HCT116 (cell line): ENCODE data around the gene KIRREL3. TPM values are rescaled to one million over a fixed set of nuclear protein-coding genes. Genes with fewer than 3 reads are reported as not detected.

Source experiments
- ATAC-seq: fragments of 200-7000 bp; cut with Tn5 transposase; 2 replicates; pipeline ENCODE4 v1.9.1; 2020; ENCODE audit warnings: mild to moderate bottlenecking, moderate library complexity
- BruUV-seq: library from RNA; stranded (reverse); fragments of 400-500 nt; replicated peaks from 2 replicates; lab custom pipeline; 2021; lab: Mats Ljungman, UMichigan
- CTCF ChIA-PET: fragments of 300-600 bp; sonication (Branson Sonifier 250); formaldehyde crosslinking; loops from one replicate; lab custom pipeline; 2021; ENCODE audit warnings: antibody characterized with exemption; lab: Charles Lee
- POLR2A ChIA-PET: fragments of 300-600, 350-600 bp; sonication (Branson Sonifier 250); formaldehyde crosslinking; loops from one replicate; lab custom pipeline; 2021; ENCODE audit warnings: antibody characterized with exemption; lab: Charles Lee
- RAD21 ChIA-PET, 2 experiments: fragments of 300-600 bp; sonication (Branson Sonifier 250); formaldehyde crosslinking; loops; one replicate each; lab custom pipeline; 2023; ENCODE audit warnings: low total read pairs in 2 of 2; ENCODE audit not compliant: uncharacterized antibody in 2 of 2, unreplicated experiment in 2 of 2, low non-redundant PET in 1 of 2; lab: Charles Lee
- DNase-seq: peaks from one replicate; pipeline ENCODE4 v3.0.0-alpha.2; 2010; ENCODE audit warnings: low read depth, low spot score
- H2AFZ ChIP-seq: fragments of 200-600 bp; shearing (Covaris generic), sonication (generic); 2 replicates; pipeline ENCODE4 v1.6.1; 2017; ENCODE audit warnings: low read depth, mixed run types, mixed read lengths, antibody characterized with exemption, low read length; ENCODE audit not compliant: poor library complexity, severe bottlenecking
- H3K27ac ChIP-seq: 2 replicates; pipeline ENCODE4 v1.5.1; 2012; ENCODE audit warnings: low read depth, low read length
- H3K27me3 ChIP-seq: fragments of 200-600 bp; sonication (generic); 2 replicates; pipeline ENCODE4 v1.6.1; 2016; ENCODE audit warnings: mixed run types, low read length, mixed read lengths; ENCODE audit not compliant: insufficient read depth
- H3K36me3 ChIP-seq, 2 experiments: fragments of 200-500 bp in 1 of 2; fragments of 200-600 bp in 1 of 2; sonication (Bioruptor generic) in 1 of 2; sonication (generic) in 1 of 2; 2 replicates each; pipeline versions ENCODE4 v1.5.1 to v1.6.1; 2014 to 2016; ENCODE audit warnings: low read length in 2 of 2, inconsistent platforms in 1 of 2, mixed read lengths in 1 of 2, mixed run types in 1 of 2; ENCODE audit not compliant: insufficient read depth in 2 of 2, control insufficient read depth in 1 of 2
- H3K4me1 ChIP-seq, 2 experiments: fragments of 200-600 bp in 1 of 2; sonication (generic) in 1 of 2; 2 replicates each; pipeline versions ENCODE4 v1.5.1 to v1.6.1; 2012 to 2017; ENCODE audit warnings: low read length in 2 of 2, inconsistent platforms in 1 of 2, mild to moderate bottlenecking in 1 of 2, mixed read lengths in 1 of 2, mixed run types in 1 of 2, moderate library complexity in 1 of 2; ENCODE audit not compliant: insufficient read depth in 2 of 2, control insufficient read depth in 1 of 2
- H3K4me2 ChIP-seq: fragments of 200-600 bp; sonication (generic); 2 replicates; pipeline ENCODE4 v1.6.1; 2017; ENCODE audit warnings: mixed run types, low read length, mixed read lengths
- H3K4me3 ChIP-seq, 2 experiments: fragments of 200-600 bp in 1 of 2; sonication (generic) in 1 of 2; replicated peaks in 1 of 2; 2 replicates each; pipeline ENCODE4 v1.5.1; 2011 to 2016; ENCODE audit warnings: low read length in 2 of 2, control low read depth in 1 of 2, low read depth in 1 of 2, mild to moderate bottlenecking in 1 of 2, mixed read lengths in 1 of 2, mixed run types in 1 of 2
- H3K79me2 ChIP-seq: fragments of 200-600 bp; sonication (generic); 2 replicates; pipeline ENCODE4 v1.6.1; 2017; ENCODE audit warnings: mild to moderate bottlenecking, mixed run types, low read length, moderate library complexity, mixed read lengths; ENCODE audit not compliant: insufficient read depth
- H3K9ac ChIP-seq: fragments of 200-600 bp; sonication (generic); 2 replicates; pipeline ENCODE4 v1.6.1; 2016; ENCODE audit warnings: low read length, mixed read lengths
- H3K9me2 ChIP-seq: fragments of 200-600 bp; sonication (generic), shearing (Covaris generic); 2 replicates; pipeline ENCODE4 v1.6.1; 2017; ENCODE audit warnings: mixed run types, mild to moderate bottlenecking, moderate library complexity; ENCODE audit not compliant: insufficient read depth
- H3K9me3 ChIP-seq, 2 experiments: fragments of 200-500 bp in 1 of 2; fragments of 200-600 bp in 1 of 2; sonication (Bioruptor generic) in 1 of 2; sonication (generic) in 1 of 2; 2 replicates each; pipeline ENCODE4 v1.6.1; 2014 to 2017; ENCODE audit warnings: low read length in 2 of 2, mixed read lengths in 2 of 2, inconsistent platforms in 1 of 2, low read depth in 1 of 2, mild to moderate bottlenecking in 1 of 2, mixed run types in 1 of 2, moderate library complexity in 1 of 2; ENCODE audit not compliant: control insufficient read depth in 1 of 2, insufficient read depth in 1 of 2
- H4K20me1 ChIP-seq: fragments of 200-600 bp; sonication (generic), shearing (Covaris generic); 2 replicates; pipeline ENCODE4 v1.6.1; 2017; ENCODE audit warnings: mixed run types, mild to moderate bottlenecking, moderate library complexity; ENCODE audit not compliant: insufficient read depth
- ELF1 ChIP-seq: IDR thresholded peaks from 2 replicates; pipeline ENCODE4 v1.6.1; 2012; ENCODE audit warnings: low read depth, borderline replicate concordance
- FOSL1 ChIP-seq: IDR thresholded peaks from 2 replicates; pipeline ENCODE4 v1.6.1; 2012; ENCODE audit warnings: low read depth
- SP1 ChIP-seq: IDR thresholded peaks from 2 replicates; pipeline ENCODE4 v1.6.1; 2012; ENCODE audit warnings: low read depth
- TCF7L2 ChIP-seq: IDR thresholded peaks from 2 replicates; pipeline ENCODE4 v1.7.0; 2011; ENCODE audit warnings: borderline replicate concordance, inconsistent platforms; ENCODE audit not compliant: insufficient read depth, insufficient read length; ENCODE audit errors: extremely low read depth
- ZNF274 ChIP-seq: fragments of 200-500 bp; sonication (Bioruptor generic); IDR thresholded peaks from 2 replicates; pipeline ENCODE4 v1.6.1; 2014; ENCODE audit warnings: mild to moderate bottlenecking, low read depth, low read length, inconsistent platforms
- intact Hi-C: fragments of 100-400 bp; cut with micrococcal nuclease; formaldehyde crosslinking; loops from 2 replicates; pipeline ENCODE4 v1.10.0; 2022
- total RNA-seq: library from RNA; stranded (reverse); gene quantifications from one replicate; pipeline ENCODE4 v1.2.1, GENCODE V29; 2021; ENCODE audit not compliant: unreplicated experiment
- TF ChIP-seq, protein P1 (sequence below), 3 experiments: fragments of 200-600 bp in 1 of 3; sonication (generic) in 1 of 3; IDR thresholded peaks in 2 of 3; conservative IDR thresholded peaks in 1 of 3; 2 replicates each; pipeline ENCODE4 v1.5.1; 2012 to 2017; ENCODE audit warnings: low read depth in 2 of 3, low read length in 2 of 3, antibody characterized with exemption in 1 of 3, borderline replicate concordance in 1 of 3, control low read depth in 1 of 3, mild to moderate bottlenecking in 1 of 3, mixed read lengths in 1 of 3, mixed run types in 1 of 3, moderate library complexity in 1 of 3; ENCODE audit not compliant: insufficient read depth in 1 of 3

KIRREL3 gene
- total RNA-seq, 1 experiment from 2014 or later, result not detected

DNA sequence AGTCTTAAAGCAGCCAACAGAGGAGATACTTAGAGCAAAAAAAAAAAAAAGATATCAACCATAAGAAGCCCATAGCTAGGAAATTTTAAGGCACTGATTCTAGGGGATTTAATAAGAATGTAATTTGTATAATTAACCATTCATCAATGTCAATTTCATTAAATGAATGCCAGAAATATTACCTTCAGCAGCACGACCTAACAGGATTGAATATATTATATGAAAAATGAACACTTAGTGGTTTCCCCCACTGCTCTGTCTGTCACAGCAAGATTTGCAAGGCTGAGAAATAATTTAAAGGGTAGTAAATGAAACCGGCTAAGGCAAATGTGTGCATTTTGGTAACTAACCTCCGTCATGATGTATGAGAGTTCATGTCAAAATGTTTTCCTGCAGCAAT, 319.9 kb downstream of the KIRREL3 start (continued):
- no peak for TF ChIP-seq FOSL1
- TF ChIP-seq, protein P1, sequence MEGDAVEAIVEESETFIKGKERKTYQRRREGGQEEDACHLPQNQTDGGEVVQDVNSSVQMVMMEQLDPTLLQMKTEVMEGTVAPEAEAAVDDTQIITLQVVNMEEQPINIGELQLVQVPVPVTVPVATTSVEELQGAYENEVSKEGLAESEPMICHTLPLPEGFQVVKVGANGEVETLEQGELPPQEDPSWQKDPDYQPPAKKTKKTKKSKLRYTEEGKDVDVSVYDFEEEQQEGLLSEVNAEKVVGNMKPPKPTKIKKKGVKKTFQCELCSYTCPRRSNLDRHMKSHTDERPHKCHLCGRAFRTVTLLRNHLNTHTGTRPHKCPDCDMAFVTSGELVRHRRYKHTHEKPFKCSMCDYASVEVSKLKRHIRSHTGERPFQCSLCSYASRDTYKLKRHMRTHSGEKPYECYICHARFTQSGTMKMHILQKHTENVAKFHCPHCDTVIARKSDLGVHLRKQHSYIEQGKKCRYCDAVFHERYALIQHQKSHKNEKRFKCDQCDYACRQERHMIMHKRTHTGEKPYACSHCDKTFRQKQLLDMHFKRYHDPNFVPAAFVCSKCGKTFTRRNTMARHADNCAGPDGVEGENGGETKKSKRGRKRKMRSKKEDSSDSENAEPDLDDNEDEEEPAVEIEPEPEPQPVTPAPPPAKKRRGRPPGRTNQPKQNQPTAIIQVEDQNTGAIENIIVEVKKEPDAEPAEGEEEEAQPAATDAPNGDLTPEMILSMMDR (IDR thresholded peaks at IDR 0.05 in 2 of 3, conservative IDR thresholded peaks at IDR 0.05 in 1 of 3; ENCODE audit: borderline replicate concordance in 1 of 3, insufficient read depth in 1 of 3, low read depth in 2 of 3, low read length in 2 of 3), result no peak
- TF ChIP-seq TCF7L2, result no peak
- TF ChIP-seq ZNF274, result no peak
- no peak for TF ChIP-seq SP1
- no peak for TF ChIP-seq ELF1

DNA sequence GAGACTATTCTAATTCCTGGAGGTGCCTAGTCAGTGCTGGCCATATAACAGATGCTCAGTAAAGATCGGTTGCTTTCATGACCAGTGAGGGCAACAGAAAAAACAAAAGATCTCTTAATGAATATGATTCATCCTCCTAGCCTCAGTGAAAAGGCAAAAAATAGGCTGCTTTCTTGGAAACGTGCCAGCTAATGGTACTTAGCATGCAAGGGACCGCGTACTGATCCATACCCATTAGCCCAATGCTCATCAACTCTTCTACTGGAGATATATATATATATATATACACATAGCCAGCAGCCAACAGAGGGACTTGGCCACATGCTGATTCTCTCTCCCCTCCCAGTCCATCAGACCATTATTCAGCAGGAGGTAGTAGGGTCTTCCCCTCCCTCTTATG, 320.4 kb downstream of the KIRREL3 start:
- ATAC-seq (no peak), DNase-seq (no peak)
- no peak overlapping the region for H3K27ac ChIP-seq
- no peaks in the 10 kb centered on the region for H3K9me2 ChIP-seq
- no peaks in the 10 kb centered on the region for H3K9me3 ChIP-seq
- no peaks in the 10 kb centered on the region for H3K36me3 ChIP-seq
- BruUV-seq, result no TSS peak
- H3K4me3 ChIP-seq, result no peak overlapping the region
- ChIA-PET POLR2A (no interaction called here), RAD21 (no interaction called here), CTCF (no interaction called here)
- H2AFZ ChIP-seq, result no peak overlapping the region
- H3K4me1 ChIP-seq, result no peaks in the 10 kb centered on the region
- H3K79me2 ChIP-seq, result no peaks in the 10 kb centered on the region
- no peaks in the 10 kb centered on the region for H4K20me1 ChIP-seq
- H3K9ac ChIP-seq, result no peak overlapping the region
- H3K4me2 ChIP-seq, result no peak overlapping the region
- intact Hi-C loops, result no loop called here
- TF ChIP-seq SP1, result no peak
- H3K27me3 ChIP-seq, result peaks cover 70% of the 10 kb centered on the region
